ENCODE data around the gene CFAP119.
"Not testable (repeated sequence)": the region's sequence is repeated elsewhere in the genome, so short reads cannot be mapped to it uniquely, and the experiment has no call there.

The CFAP119 gene

GRCh38 chr16:30761928-30762902 is at the start of gene CFAP119, which contains the start of gene RNF40:
Gene CFAP119, minus strand, starts transcription at chr16:30762062. Its CDS starts 314 bp downstream, at chr16:30761748.
Gene RNF40, plus strand, starts transcription at chr16:30762322. Its CDS starts 224 bp downstream, at chr16:30762546.
- peak; percentile 93 for DNase-seq

- not testable (repeated sequence) for DNase-seq
Measured at GRCh38 chr16:30809675-30810074, 47.8 kb upstream of the CFAP119 start.

GRCh38 chr16:30808890-30809426 is 47.1 kb upstream of the CFAP119 start:
- DNase-seq, result not testable (repeated sequence)

- no peak for DNase-seq
Measured at GRCh38 chr16:30808146-30808545, 46.3 kb upstream of the CFAP119 start.

- peak; percentile 24 for DNase-seq
Measured at GRCh38 chr16:30805370-30806169, 43.7 kb upstream of the CFAP119 start.

DNA sequence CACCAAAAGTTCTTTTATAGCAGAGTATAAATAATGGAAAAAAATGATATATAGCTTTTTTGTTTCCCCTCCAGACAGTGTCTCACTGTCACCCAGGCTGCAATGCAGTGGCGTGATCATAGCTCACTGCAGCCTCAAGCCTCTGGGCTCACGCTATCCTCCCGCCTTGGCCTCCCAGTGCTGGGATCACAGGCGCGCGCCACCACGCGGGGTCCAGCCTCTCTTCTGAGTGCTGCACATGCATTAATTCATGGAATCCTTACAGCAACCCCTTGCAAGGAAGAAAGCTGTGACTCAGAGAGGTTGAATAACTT is 43.2 kb upstream of the CFAP119 start:
- DNase-seq, result no peak

- no peak for DNase-seq
Measured at GRCh38 chr16:30802936-30803335, 41.1 kb upstream of the CFAP119 start.

DNA sequence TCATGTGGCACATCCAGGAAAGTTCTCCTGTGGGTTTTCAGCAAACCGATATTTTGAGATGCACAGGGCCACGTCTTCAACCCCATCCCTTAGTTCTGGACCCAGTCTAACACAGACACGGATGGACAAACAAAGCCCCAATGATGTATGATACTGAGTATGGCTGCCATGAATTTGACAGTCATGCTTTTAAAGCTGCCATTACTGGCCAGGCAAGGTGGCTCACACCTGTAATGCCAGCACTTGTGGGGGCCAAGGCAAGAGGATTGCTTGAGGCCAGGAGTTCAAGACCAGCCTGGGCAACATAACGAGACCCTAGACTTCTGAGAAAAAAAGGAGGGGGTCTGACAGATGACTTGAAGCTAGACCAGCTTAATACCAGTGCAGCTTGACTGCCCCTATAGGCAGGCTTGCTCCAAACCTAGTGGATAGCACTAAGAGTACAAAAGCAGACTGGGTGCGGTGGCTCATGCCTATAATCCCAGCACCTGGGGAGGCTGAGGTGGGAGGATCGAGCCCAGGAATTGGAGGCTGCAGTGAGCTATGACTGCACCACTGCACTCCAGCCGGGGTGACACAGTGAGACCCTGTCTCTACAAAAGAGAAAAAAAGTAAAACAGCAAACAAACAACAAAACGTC is 35.9 kb upstream of the CFAP119 start:
- no peak for DNase-seq

- DNase-seq, result no peak
Measured at GRCh38 chr16:30794634-30795033, 32.8 kb upstream of the CFAP119 start.

- DNase-seq, result no peak
Measured at GRCh38 chr16:30793508-30794069, 31.7 kb upstream of the CFAP119 start.

DNA sequence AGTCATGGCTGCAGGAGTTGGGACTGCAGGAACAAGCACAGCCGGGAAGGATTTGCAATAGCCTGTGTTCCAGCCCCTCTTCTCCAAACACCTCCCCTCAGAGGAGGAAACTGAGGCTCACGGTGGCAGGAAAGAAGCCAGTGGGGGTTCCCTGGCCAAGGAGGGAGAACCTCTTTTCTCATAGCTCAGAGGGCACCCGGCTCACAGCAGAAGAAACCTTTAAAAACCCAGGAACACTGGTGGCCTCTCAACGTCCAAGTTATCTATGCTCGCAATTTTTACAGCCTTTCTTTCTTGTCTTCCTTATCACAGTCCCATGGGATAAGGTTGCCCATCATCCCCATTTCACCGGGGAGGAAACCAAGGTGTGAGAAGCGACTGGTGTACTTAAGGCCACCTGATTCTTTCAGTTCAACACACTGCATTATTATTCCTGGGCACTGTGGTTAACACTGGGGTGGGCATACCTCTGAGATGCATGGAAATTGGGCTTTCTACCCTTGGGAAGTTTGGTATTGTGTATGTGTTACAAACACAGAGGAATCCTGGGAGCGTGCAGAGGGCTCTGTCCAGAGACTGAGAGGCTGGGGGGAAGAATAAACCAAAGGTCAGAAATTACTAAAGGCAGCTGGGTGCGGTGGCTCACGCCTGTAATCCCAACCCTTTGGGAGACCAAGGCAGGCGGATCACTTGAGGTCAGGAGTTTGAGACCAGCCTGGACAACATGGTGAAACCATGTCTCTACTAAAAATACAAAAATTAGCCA is 25.9 kb upstream of the CFAP119 start:
- no peak for DNase-seq

DNA sequence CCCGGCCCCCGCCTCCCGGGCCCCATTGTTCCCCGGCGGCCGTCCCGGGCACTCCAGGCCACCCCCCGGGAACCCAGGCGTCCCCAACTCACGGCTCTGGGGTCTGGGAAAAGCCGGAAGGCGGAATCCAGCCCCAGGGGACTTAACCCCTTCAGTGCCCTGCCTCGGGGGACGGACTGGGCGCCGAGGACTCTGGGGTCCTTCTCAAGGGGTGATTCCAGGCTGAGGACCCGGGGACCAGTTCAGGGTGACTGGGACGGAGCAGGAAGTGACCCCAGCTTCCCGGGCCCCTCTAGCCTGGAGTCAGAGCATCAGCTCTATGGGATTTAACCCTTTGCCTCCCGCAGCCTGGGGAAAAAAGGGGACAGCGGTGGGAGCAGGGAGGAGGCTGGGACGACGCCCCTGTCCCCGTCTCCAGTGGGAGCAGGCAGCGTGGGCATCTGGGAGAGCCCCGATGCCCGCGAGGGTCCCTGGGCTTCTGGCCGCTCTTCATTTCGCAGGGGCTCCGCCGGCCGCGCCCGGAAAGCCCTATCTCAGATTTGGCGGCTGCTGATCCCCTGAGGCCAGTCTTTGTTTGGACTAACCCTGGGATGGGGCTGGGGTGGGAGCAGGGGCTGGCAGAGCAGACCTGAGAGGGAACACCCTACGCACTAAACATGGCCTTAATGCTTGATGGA is 25.2 kb upstream of the CFAP119 start, which contains the start of gene ZNF629:
Gene ZNF629 (minus strand): TSS at position 270 of the 677 bp plus-strand sequence. CDS start 2,723 bp downstream, outside the sequence.
- DNase-seq, result no peak

DNA sequence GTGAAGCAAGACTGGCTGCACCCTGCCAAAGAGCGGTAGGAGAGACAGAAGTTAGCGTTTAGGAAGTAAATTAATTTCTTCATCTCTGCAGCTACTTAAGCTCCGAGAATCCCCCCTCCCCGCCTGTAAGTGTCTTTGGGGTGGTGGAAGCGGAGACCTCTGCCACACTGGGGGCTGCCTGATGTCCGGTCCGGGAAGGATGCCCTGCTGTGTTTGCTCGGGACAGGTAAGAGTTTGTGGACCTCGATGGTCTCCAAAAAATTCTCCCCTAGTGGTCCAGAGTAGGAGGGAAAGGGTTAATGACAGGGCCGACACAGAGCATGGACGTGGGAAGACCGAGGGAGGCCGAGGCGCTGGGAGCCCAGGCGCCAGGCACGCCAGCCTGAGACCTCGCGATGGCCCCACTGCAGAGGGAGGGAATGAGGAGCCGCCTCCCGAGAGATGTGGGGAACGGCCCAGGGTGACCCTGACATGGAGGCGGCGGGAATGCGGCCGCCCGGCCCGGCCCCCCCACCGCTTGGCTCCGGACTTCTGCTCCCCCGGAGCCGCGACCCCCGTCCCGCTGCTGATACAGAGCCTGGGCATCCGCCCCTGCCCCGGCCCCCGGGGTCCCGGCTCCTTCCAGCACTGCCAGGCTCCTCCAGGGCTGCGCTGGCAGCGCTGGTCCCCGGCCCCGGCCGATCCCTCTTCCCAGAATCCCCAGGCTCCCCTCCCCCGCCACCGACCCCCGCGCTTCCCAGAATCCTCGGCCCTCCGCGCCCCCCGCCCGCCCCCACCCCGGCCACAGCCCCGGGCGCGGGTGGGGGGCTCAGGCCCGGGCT is 24.5 kb upstream of the CFAP119 start:
- DNase-seq, result no peak

DNA sequence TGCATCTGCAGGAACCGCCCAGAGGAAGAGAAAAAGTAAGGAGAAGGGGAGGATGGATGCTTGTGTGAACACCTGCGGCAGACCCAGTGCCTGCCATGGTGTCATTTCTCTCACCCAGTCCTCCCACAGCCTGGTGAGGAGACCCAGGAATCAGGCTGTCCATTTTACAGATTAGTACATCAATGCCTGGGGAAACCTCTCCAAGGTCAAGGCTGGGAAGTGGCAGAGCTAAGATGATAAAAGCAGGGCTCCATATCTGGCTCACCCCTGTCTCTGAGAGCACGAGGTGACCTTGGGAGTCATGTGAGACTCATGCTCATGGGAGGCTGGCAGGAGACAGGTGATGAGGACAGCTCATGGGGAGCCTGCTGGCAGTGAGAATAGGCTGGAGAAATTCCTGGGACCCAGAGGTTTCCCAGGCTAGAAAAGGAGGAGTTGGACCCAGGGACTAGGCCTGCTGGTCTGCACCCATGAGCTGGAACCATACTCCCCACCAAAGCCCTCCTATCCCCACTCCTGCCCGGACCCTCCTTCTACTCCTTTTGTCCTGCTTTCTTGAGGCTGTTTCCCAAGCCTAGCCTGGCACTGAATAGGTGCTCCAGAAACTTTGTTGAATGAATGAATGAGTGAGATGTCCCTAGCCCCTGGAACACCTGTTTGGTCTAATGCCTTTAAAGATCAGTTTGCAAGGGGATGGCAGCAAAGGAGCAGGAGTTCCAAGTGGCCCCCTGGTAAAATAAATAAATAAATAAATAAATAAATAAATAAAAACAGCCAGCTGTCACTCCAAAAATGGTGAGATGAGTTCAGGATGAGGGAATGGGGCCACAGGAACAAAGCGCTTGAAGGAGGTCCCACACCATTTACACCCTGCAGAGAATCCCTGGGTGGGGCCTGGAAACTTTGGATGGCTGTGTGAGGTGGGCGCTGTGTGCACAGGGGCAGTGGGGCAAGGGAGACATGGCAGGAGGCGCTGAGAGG is 23.6 kb upstream of the CFAP119 start:
- DNase-seq, result no peak

GRCh38 chr16:30784215-30784614 is 22.4 kb upstream of the CFAP119 start:
- no peak for DNase-seq

GRCh38 chr16:30783280-30784109 is 21.6 kb upstream of the CFAP119 start:
- DNase-seq, result no peak

DNA sequence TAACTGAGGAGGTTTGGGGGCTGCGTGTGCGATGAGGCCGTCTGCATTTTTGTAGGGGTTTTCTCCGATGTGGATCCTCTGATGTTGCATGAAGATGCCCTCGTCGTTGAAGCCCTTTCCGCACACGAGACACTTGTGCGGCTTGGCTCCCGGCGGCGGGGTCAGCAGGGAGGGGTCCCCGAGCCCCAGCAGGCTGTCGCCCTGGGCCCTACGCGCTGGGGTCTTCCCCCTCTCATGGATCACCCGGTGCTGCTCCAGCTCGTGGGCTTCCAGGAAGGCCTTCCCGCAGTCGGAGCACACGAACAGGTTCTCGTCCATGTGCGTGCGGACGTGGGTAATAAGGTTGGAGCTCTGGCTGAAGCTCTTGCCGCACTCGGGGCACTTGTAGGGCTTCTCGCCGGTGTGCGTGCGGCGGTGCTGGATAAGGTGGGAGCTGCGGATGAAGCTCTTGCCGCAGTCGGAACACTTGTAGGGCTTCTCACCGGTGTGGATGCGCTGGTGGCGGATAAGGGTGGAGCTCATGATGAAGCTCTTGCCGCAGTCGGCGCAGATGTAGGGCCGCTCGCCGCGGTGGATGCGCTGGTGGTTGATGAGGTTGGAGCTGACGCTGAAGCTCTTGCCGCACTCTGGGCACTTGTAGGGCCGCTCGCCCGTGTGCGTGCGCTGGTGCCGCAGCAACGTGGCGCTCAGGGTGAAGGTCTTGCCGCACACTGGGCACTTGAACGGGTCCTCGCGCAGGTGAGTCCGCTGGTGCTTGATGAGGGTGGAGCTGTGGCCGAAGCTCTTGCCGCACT is 20.8 kb upstream of the CFAP119 start:
- no peak for DNase-seq

All from NCI-H2029 treated with DMSO at 0.1 percent for 48 hours (cell line).